Loucy (cell line): ENCODE measurements around the gene AXDND1.

Experiments
- H2AFZ ChIP-seq: fragments of 200-600 bp; sonication (generic); 2 replicates; pipeline ENCODE4 v1.6.0; 2016; ENCODE audit warnings: antibody characterized with exemption, mild to moderate bottlenecking, low read length, moderate library complexity
- H3F3A ChIP-seq: fragments of 200-600 bp; 2 replicates; pipeline ENCODE4 v1.6.0; 2016; ENCODE audit warnings: antibody characterized with exemption, low read depth, mild to moderate bottlenecking
- H3K27me3 ChIP-seq: fragments of 200-600 bp; sonication (generic); 2 replicates; pipeline ENCODE4 v1.6.1; 2014; ENCODE audit warnings: low read length, mild to moderate bottlenecking; ENCODE audit not compliant: insufficient read depth, poor library complexity, severe bottlenecking
- H3K36me3 ChIP-seq: fragments of 200-600 bp; sonication (generic); 2 replicates; pipeline ENCODE4 v1.6.1; 2016; ENCODE audit warnings: low read length; ENCODE audit not compliant: insufficient read depth
- H3K4me1 ChIP-seq: fragments of 200-600 bp; sonication (generic); 2 replicates; pipeline ENCODE4 v1.5.1; 2014; ENCODE audit warnings: low read length, mild to moderate bottlenecking; ENCODE audit not compliant: insufficient read depth, poor library complexity, severe bottlenecking
- H3K4me2 ChIP-seq: fragments of 200-600 bp; sonication (generic); 2 replicates; pipeline ENCODE4 v1.6.0; 2014; ENCODE audit warnings: antibody characterized with exemption, low read length, low read depth, mild to moderate bottlenecking; ENCODE audit not compliant: poor library complexity, severe bottlenecking
- H3K4me3 ChIP-seq: fragments of 200-600 bp; sonication (generic); 2 replicates; pipeline ENCODE4 v1.5.1; 2014; ENCODE audit warnings: low read length, mild to moderate bottlenecking, mixed read lengths; ENCODE audit not compliant: poor library complexity, severe bottlenecking
- H3K79me2 ChIP-seq: fragments of 200-600 bp; sonication (generic); 2 replicates; pipeline ENCODE4 v1.6.1; 2014; ENCODE audit warnings: low read length; ENCODE audit not compliant: insufficient read depth
- H3K9ac ChIP-seq: fragments of 200-600 bp; sonication (generic); 2 replicates; pipeline ENCODE4 v1.6.0; 2014; ENCODE audit warnings: mild to moderate bottlenecking, low read depth, low read length, moderate library complexity; ENCODE audit not compliant: poor library complexity, severe bottlenecking
- H3K9me2 ChIP-seq: fragments of 200-600 bp; sonication (generic); replicated peaks from 2 replicates; pipeline ENCODE4 v1.6.1; 2016; ENCODE audit warnings: low read depth, low read length, mixed read lengths
- H3K9me3 ChIP-seq: fragments of 200-600 bp; sonication (generic); 2 replicates; pipeline ENCODE4 v1.6.1; 2014; ENCODE audit warnings: mild to moderate bottlenecking, antibody characterized with exemption, low read length, low read depth; ENCODE audit not compliant: insufficient read depth
- H4K20me1 ChIP-seq: fragments of 200-600 bp; sonication (generic); 2 replicates; pipeline ENCODE4 v1.6.0; 2014; ENCODE audit warnings: antibody characterized with exemption, low read length, mild to moderate bottlenecking; ENCODE audit not compliant: insufficient read depth, poor library complexity, severe bottlenecking
- CTCF ChIP-seq: fragments of 200-600 bp; sonication (generic); conservative IDR thresholded peaks from 2 replicates; pipeline ENCODE4 v1.5.1; 2014; ENCODE audit warnings: mild to moderate bottlenecking, antibody characterized with exemption, low read length
- EZH2phosphoT487 ChIP-seq: fragments of 200-600 bp; IDR thresholded peaks from 2 replicates; pipeline ENCODE4 v1.6.1; 2018; ENCODE audit warnings: antibody characterized with exemption, mild to moderate bottlenecking, moderate library complexity, borderline replicate concordance

The AXDND1 gene

GRCh38 chr1:179326746-179327145, 39.0 kb upstream of the AXDND1 start:
- no peaks in the 10 kb centered on the region for H3K9me3 ChIP-seq
- H3K36me3 ChIP-seq, result peaks cover 42% of the 10 kb centered on the region; the same call in 1 of the 2 replicates
- H2AFZ ChIP-seq, result no peak overlapping the region
- TF ChIP-seq EZH2phosphoT487 (no peak), CTCF (no peak)
- no peak overlapping the region for H3K4me2 ChIP-seq
- H3K4me1 ChIP-seq, result no peaks in the 10 kb centered on the region
- H4K20me1 ChIP-seq, result no peaks in the 10 kb centered on the region
- H3K9ac ChIP-seq, result no peak overlapping the region
- no peaks in the 10 kb centered on the region for H3F3A ChIP-seq
- peaks cover 10% of the 10 kb centered on the region; the same call in 1 of the 2 replicates for H3K79me2 ChIP-seq
- no peaks in the 10 kb centered on the region for H3K9me2 ChIP-seq
- H3K27me3 ChIP-seq, result no peaks in the 10 kb centered on the region
- H3K4me3 ChIP-seq, result no peak overlapping the region

- no peaks in the 10 kb centered on the region for H3K4me1 ChIP-seq
- no peak overlapping the region for H3K9ac ChIP-seq
- TF ChIP-seq EZH2phosphoT487, result no peak
- no peaks in the 10 kb centered on the region for H3F3A ChIP-seq
- H3K36me3 ChIP-seq, result peaks cover 42% of the 10 kb centered on the region; the same call in 1 of the 2 replicates
- H3K4me2 ChIP-seq, result no peak overlapping the region
- H3K4me3 ChIP-seq, result no peak overlapping the region
- H4K20me1 ChIP-seq, result no peaks in the 10 kb centered on the region
- H3K9me3 ChIP-seq, result no peaks in the 10 kb centered on the region
- H3K79me2 ChIP-seq, result peaks cover 7% of the 10 kb centered on the region; the same call in 1 of the 2 replicates
- H3K27me3 ChIP-seq, result no peaks in the 10 kb centered on the region
- H3K9me2 ChIP-seq, result no peaks in the 10 kb centered on the region
- no peak overlapping the region for H2AFZ ChIP-seq
These were observed 38.6 kb upstream of the AXDND1 start for GRCh38 chr1:179327196-179327595.

- H3K27me3 ChIP-seq, result no peaks in the 10 kb centered on the region
- H3K9ac ChIP-seq, result no peak overlapping the region
- H3K79me2 ChIP-seq, result peaks cover 2% of the 10 kb centered on the region; the same call in 1 of the 2 replicates
- no peaks in the 10 kb centered on the region for H3F3A ChIP-seq
- H3K9me3 ChIP-seq, result no peaks in the 10 kb centered on the region
- no peak for TF ChIP-seq CTCF
- TF ChIP-seq EZH2phosphoT487, result no peak
- peaks cover 42% of the 10 kb centered on the region; the same call in 1 of the 2 replicates for H3K36me3 ChIP-seq
- no peak overlapping the region for H3K4me2 ChIP-seq
- no peaks in the 10 kb centered on the region for H3K9me2 ChIP-seq
- no peaks in the 10 kb centered on the region for H4K20me1 ChIP-seq
- H3K4me3 ChIP-seq, result no peak overlapping the region
- no peaks in the 10 kb centered on the region for H3K4me1 ChIP-seq
- no peak overlapping the region for H2AFZ ChIP-seq
These were observed 38.1 kb upstream of the AXDND1 start for GRCh38 chr1:179327679-179328078.

GRCh38 chr1:179329862-179330261, 35.9 kb upstream of the AXDND1 start:
- no peak for TF ChIP-seq CTCF
- TF ChIP-seq EZH2phosphoT487, result no peak
- no peak overlapping the region for H3K4me3 ChIP-seq
- no peak overlapping the region for H2AFZ ChIP-seq

More at GRCh38 chr1:179329862-179330261, 35.9 kb upstream of the AXDND1 start:
- Histone ChIP-seq H3K4me1 (no peaks in the 10 kb centered on the region), H3K27me3 (no peaks in the 10 kb centered on the region), H3K4me2 (no peak overlapping the region), H3K79me2 (no peaks in the 10 kb centered on the region), H3K9me3 (no peaks in the 10 kb centered on the region), H3K9ac (no peak overlapping the region), H3K36me3 (peaks cover 26% of the 10 kb centered on the region; the same call in 1 of the 2 replicates), H4K20me1 (no peaks in the 10 kb centered on the region), H3K9me2 (no peaks in the 10 kb centered on the region), H3F3A (no peaks in the 10 kb centered on the region)
